ENCODE results near the gene C4orf51.

DNA sequence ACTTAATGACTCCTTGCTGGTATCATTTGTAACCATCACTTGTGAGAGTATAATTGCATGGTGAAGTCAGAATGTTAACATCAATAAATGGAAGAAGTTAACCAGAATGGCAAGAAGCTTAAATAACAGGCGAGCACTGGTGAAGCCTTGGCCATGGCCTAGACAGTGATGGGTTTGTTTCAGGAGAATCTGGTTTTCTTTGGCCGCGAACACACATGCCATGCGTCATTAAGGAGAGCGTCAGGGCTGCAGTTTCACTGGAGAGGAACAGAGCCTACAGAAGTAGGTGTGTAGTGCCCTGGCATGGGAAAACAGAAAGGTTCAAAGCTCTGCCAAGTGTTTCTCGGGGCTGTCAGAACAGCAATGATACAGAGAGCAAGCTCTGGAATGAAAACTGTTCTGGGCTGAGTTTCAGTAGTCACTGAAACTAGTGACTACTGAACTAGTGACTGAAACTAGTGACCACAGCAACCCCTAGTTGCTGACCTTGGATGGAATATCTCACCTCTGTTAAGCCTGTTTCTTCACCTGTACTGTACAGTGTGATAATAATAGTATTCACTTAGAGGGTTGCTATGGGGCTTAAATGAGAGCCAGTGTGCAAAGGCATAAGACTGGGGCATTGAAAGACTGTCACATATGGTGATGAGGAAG lies 93.8 kb downstream of the C4orf51 start:
- TF ChIP-seq, protein P1, sequence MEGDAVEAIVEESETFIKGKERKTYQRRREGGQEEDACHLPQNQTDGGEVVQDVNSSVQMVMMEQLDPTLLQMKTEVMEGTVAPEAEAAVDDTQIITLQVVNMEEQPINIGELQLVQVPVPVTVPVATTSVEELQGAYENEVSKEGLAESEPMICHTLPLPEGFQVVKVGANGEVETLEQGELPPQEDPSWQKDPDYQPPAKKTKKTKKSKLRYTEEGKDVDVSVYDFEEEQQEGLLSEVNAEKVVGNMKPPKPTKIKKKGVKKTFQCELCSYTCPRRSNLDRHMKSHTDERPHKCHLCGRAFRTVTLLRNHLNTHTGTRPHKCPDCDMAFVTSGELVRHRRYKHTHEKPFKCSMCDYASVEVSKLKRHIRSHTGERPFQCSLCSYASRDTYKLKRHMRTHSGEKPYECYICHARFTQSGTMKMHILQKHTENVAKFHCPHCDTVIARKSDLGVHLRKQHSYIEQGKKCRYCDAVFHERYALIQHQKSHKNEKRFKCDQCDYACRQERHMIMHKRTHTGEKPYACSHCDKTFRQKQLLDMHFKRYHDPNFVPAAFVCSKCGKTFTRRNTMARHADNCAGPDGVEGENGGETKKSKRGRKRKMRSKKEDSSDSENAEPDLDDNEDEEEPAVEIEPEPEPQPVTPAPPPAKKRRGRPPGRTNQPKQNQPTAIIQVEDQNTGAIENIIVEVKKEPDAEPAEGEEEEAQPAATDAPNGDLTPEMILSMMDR (IDR thresholded peaks at IDR 0.05): no peak
- no peak for TF ChIP-seq EZH2 (IDR thresholded peaks at IDR 0.05; ENCODE audit: borderline replicate concordance, insufficient read depth, low read depth, low read length, poor library complexity, severe bottlenecking)

All from B cell (primary cell).